Natural killer cell (primary cell): Measurements from ENCODE around the gene NR3C2. TPM values are rescaled to one million over a fixed set of nuclear protein-coding genes. Genes with fewer than 3 reads are reported as not detected.

Source experiments
- ATAC-seq, 3 donors: fragments of 150-1000 bp in 2 of 3; fragments of 200-7000 bp in 1 of 3; cut with Tn5 transposase; 1 replicate in 1 of 3; 2 replicates in 2 of 3; pipeline ENCODE4 v1.10.0; 2021; ENCODE audit warnings: mild to moderate bottlenecking in 2 of 3, moderate library complexity in 2 of 3
- DNase-seq, 2 donors: peaks; one replicate each; pipeline versions ENCODE4 v3.0.0 to v3.0.0-alpha.2; 2013 to 2021; ENCODE audit warnings: mixed read lengths in 1 of 2
- H3K27ac ChIP-seq: one replicate; pipeline ENCODE4 v1.5.1; 2013; ENCODE audit warnings: mild to moderate bottlenecking, low read length
- H3K27me3 ChIP-seq: one replicate; pipeline ENCODE4 v1.6.1; 2013; ENCODE audit warnings: low read length; ENCODE audit not compliant: control insufficient read depth, insufficient read depth
- H3K36me3 ChIP-seq: one replicate; pipeline ENCODE4 v1.6.1; 2013; ENCODE audit warnings: low read length; ENCODE audit not compliant: control insufficient read depth, insufficient read depth
- H3K4me1 ChIP-seq: one replicate; pipeline ENCODE4 v1.6.1; 2013; ENCODE audit warnings: low read length; ENCODE audit not compliant: control insufficient read depth, insufficient read depth
- H3K4me3 ChIP-seq: one replicate; pipeline ENCODE4 v1.5.1; 2013; ENCODE audit warnings: low read length
- H3K9me3 ChIP-seq: one replicate; pipeline ENCODE4 v1.6.1; 2013; ENCODE audit warnings: low read length; ENCODE audit not compliant: control insufficient read depth, insufficient read depth
- H3K27ac Mint-ChIP-seq, 2 donors: one replicate each; pipeline ENCODE4 v1.8.0; 2022; ENCODE audit warnings: mild to moderate bottlenecking in 2 of 2, mixed read lengths in 2 of 2, moderate library complexity in 1 of 2
- H3K27me3 Mint-ChIP-seq, 2 donors: one replicate each; pipeline ENCODE4 v1.8.0; 2022; ENCODE audit warnings: low read depth in 2 of 2, mixed read lengths in 2 of 2
- H3K36me3 Mint-ChIP-seq: one replicate; pipeline ENCODE4 v1.8.0; 2022; ENCODE audit warnings: mixed read lengths
- H3K4me1 Mint-ChIP-seq, 2 donors: one replicate each; pipeline ENCODE4 v1.8.0; 2022; ENCODE audit warnings: mixed read lengths in 2 of 2
- H3K4me3 Mint-ChIP-seq: one replicate; pipeline ENCODE4 v1.8.0; 2022; ENCODE audit warnings: mild to moderate bottlenecking, moderate library complexity, mixed read lengths
- H3K9me3 Mint-ChIP-seq, 2 donors: one replicate each; pipeline ENCODE4 v1.8.0; 2022; ENCODE audit warnings: mixed read lengths in 2 of 2
- CTCF ChIP-seq: fragments of 200-600 bp; IDR thresholded peaks from one replicate; pipeline ENCODE4 v1.8.0; 2022; ENCODE audit warnings: antibody characterized with exemption
- WGBS: methylation state at CpG from one replicate; pipeline ENCODE4 v1.1.7; 2013; ENCODE audit warnings: missing lambda C conversion rate; ENCODE audit not compliant: insufficient coverage; 5-methylcytosine and 5-hydroxymethylcytosine counted together
- intact Hi-C: fragments of 100-400 bp; cut with micrococcal nuclease; formaldehyde crosslinking; loops from one replicate; pipeline ENCODE4 v1.14.2; 2022
- total RNA-seq, 4 donors: library from RNA; stranded (reverse); fragments of 120-200 nt in 1 of 4; gene quantifications; one replicate each; pipeline versions ENCODE4 v1.2.3 to v1.2.4, GENCODE V29; 2013 to 2022

The NR3C2 gene
- total RNA-seq, 3 donors from 2014 or later (not counting 1 experiment from before 2014, with no cell fraction given) = 4.2 to 8.6 (median 6.3) TPM

GRCh38 chr4:148118633-148119032, 323.6 kb downstream of the NR3C2 start:
- Histone ChIP-seq H3K4me1 (no peaks in the 10 kb centered on the region), H3K27me3 (no peaks in the 10 kb centered on the region), H3K36me3 (no peaks in the 10 kb centered on the region), H3K27ac (no peak overlapping the region), H3K9me3 (peaks cover 6% of the 10 kb centered on the region), H3K4me3 (no peak overlapping the region)
- H3K36me3 Mint-ChIP-seq = peaks cover 5% of the 10 kb centered on the region
- no peak overlapping the region for H3K4me3 Mint-ChIP-seq
- WGBS = 80% methylated on average over 3 of the region's 3 CpGs
- no peak for DNase-seq
- intact Hi-C loops = no loop called here
- peaks cover 6 to 10% of the 10 kb centered on the region in 2 donors for H3K9me3 Mint-ChIP-seq
- no peak for TF ChIP-seq CTCF
- no peak overlapping the region for H3K27ac Mint-ChIP-seq
- H3K4me1 Mint-ChIP-seq = no peaks in the 10 kb centered on the region
- peaks cover 0 to 7% of the 10 kb centered on the region in 2 donors for H3K27me3 Mint-ChIP-seq
- no peak for ATAC-seq

- H3K4me1 Mint-ChIP-seq = no peaks in the 10 kb centered on the region
- Histone ChIP-seq H3K4me1 (no peaks in the 10 kb centered on the region), H3K4me3 (no peak overlapping the region), H3K36me3 (no peaks in the 10 kb centered on the region), H3K9me3 (peaks cover 1% of the 10 kb centered on the region), H3K27ac (no peak overlapping the region), H3K27me3 (no peaks in the 10 kb centered on the region)
- ATAC-seq = no peak
- H3K9me3 Mint-ChIP-seq = peaks cover 3 to 6% of the 10 kb centered on the region in 2 donors
- no peak for DNase-seq
- H3K36me3 Mint-ChIP-seq = peaks cover under 1% of the 10 kb centered on the region
- H3K4me3 Mint-ChIP-seq = no peak overlapping the region
- no peak overlapping the region for H3K27ac Mint-ChIP-seq
- no peak for TF ChIP-seq CTCF
- WGBS = 87% methylated on average over 4 of the region's 4 CpGs
- intact Hi-C loops = no loop called here
- peaks cover 0 to 7% of the 10 kb centered on the region in 2 donors for H3K27me3 Mint-ChIP-seq
Observed at GRCh38 chr4:148118179-148118578, 324.0 kb downstream of the NR3C2 start.

GRCh38 chr4:148116969-148117368, 325.2 kb downstream of the NR3C2 start:
- Mint-ChIP-seq H3K4me1 (no peaks in the 10 kb centered on the region), H3K36me3 (no peaks in the 10 kb centered on the region), H3K9me3 (no peaks in the 10 kb centered on the region), H3K27ac (no peak overlapping the region), H3K4me3 (no peak overlapping the region), H3K27me3 (peaks cover 0 to 7% of the 10 kb centered on the region in 2 donors)
- H3K9me3 ChIP-seq = no peaks in the 10 kb centered on the region
- H3K4me1 ChIP-seq = no peaks in the 10 kb centered on the region
- ATAC-seq (no peak), DNase-seq (no peak)
- H3K27ac ChIP-seq = no peak overlapping the region
- TF ChIP-seq CTCF = no peak
- intact Hi-C loops = no loop called here
- H3K27me3 ChIP-seq = no peaks in the 10 kb centered on the region
- no peaks in the 10 kb centered on the region for H3K36me3 ChIP-seq
- H3K4me3 ChIP-seq = no peak overlapping the region
- WGBS = 95% methylated on average over 4 of the region's 4 CpGs

- Histone ChIP-seq H3K36me3 (no peaks in the 10 kb centered on the region), H3K4me3 (no peak overlapping the region), H3K9me3 (no peaks in the 10 kb centered on the region), H3K27me3 (no peaks in the 10 kb centered on the region), H3K27ac (no peak overlapping the region), H3K4me1 (no peaks in the 10 kb centered on the region)
- H3K4me3 Mint-ChIP-seq = no peak overlapping the region
- whole genome bisulfite sequencing = 83% methylated on average over 2 of the region's 2 CpGs
- no peak for DNase-seq
- H3K27ac Mint-ChIP-seq = no peak overlapping the region
- H3K36me3 Mint-ChIP-seq = no peaks in the 10 kb centered on the region
- peaks cover 0 to 7% of the 10 kb centered on the region in 2 donors for H3K27me3 Mint-ChIP-seq
- ATAC-seq = no peak
- H3K9me3 Mint-ChIP-seq = no peaks in the 10 kb centered on the region
- H3K4me1 Mint-ChIP-seq = no peaks in the 10 kb centered on the region
- intact Hi-C loops = no loop called here
- TF ChIP-seq CTCF = no peak
Observed at GRCh38 chr4:148116264-148116663, 325.9 kb downstream of the NR3C2 start.
